Gastrocnemius medialis (tissue), 4 donors: Measurements from ENCODE around the gene IFITM5.

Source experiments
- POLR2A ChIP-seq, 2 donors: fragments of 450-650 bp; IDR thresholded peaks; one replicate each; pipeline ENCODE4 v1.6.1; 2017; ENCODE audit warnings: antibody characterized with exemption in 2 of 2, mild to moderate bottlenecking in 2 of 2, moderate library complexity in 2 of 2
- TF ChIP-seq, protein P1 (sequence below), 5 experiments: fragments of 450-650 bp in 3 of 5; fragments of 200-600 bp in 2 of 5; sonication (generic) in 2 of 5; IDR thresholded peaks in 4 of 5; conservative IDR thresholded peaks in 1 of 5; 1 replicate in 4 of 5; 2 replicates in 1 of 5; pipeline ENCODE4 v1.5.1; 2016 to 2019; ENCODE audit warnings: antibody characterized with exemption in 5 of 5, mild to moderate bottlenecking in 3 of 5, moderate library complexity in 3 of 5

GRCh38 chr11:257766-258493, 41.4 kb downstream of the IFITM5 start:
- TF ChIP-seq POLR2A (IDR thresholded peaks at IDR 0.05): no peak
- TF ChIP-seq, protein P1, sequence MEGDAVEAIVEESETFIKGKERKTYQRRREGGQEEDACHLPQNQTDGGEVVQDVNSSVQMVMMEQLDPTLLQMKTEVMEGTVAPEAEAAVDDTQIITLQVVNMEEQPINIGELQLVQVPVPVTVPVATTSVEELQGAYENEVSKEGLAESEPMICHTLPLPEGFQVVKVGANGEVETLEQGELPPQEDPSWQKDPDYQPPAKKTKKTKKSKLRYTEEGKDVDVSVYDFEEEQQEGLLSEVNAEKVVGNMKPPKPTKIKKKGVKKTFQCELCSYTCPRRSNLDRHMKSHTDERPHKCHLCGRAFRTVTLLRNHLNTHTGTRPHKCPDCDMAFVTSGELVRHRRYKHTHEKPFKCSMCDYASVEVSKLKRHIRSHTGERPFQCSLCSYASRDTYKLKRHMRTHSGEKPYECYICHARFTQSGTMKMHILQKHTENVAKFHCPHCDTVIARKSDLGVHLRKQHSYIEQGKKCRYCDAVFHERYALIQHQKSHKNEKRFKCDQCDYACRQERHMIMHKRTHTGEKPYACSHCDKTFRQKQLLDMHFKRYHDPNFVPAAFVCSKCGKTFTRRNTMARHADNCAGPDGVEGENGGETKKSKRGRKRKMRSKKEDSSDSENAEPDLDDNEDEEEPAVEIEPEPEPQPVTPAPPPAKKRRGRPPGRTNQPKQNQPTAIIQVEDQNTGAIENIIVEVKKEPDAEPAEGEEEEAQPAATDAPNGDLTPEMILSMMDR (IDR thresholded peaks at IDR 0.05 in 4 of 5, conservative IDR thresholded peaks at IDR 0.05 in 1 of 5): no peak
